ENCODE measurements around the gene RPL35A.
"Not testable (repeated sequence)": the region's sequence is repeated elsewhere in the genome, so short reads cannot be mapped to it uniquely, and the experiment has no call there.

The RPL35A gene

DNA sequence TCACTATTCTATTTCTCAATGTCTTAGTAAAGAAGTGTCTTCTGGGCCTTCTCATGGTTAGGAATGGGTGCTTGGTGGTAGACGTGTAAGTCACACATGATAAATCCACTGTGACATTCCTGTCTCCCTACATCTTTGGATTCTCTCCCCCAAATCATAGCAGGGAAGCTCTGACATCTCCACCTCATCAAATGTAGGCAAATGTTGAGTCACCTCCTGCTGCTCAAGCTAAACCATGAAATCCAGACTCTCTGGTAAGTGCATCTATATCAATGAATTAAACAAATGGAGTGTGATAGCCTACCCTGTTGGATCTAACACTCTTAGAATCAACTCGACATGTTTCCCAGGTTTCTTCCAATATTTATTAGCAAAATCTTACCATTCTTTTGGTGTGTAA, 42.8 kb upstream of the RPL35A start:
- Histone ChIP-seq H3K27ac (no peak overlapping the region), H3K4me2 (ENCODE audit: low read length) (no peak overlapping the region), H3K36me3 (ENCODE audit: control insufficient read depth, insufficient read depth, low read length) (no peaks in the 10 kb centered on the region), H3K9me3 (ENCODE audit: control insufficient read depth, low read length) (no peaks in the 10 kb centered on the region), H3K4me3 (ENCODE audit: low read depth, low read length) (no peak overlapping the region), H2AFZ (no peak overlapping the region), H3K79me2 (no peaks in the 10 kb centered on the region), H3K9ac (no peak overlapping the region), H3K27me3 (ENCODE audit: control insufficient read depth, insufficient read depth, low read length) (no peaks in the 10 kb centered on the region), H3K4me1 (peaks cover 3% of the 10 kb centered on the region)
- TF ChIP-seq, protein P1, sequence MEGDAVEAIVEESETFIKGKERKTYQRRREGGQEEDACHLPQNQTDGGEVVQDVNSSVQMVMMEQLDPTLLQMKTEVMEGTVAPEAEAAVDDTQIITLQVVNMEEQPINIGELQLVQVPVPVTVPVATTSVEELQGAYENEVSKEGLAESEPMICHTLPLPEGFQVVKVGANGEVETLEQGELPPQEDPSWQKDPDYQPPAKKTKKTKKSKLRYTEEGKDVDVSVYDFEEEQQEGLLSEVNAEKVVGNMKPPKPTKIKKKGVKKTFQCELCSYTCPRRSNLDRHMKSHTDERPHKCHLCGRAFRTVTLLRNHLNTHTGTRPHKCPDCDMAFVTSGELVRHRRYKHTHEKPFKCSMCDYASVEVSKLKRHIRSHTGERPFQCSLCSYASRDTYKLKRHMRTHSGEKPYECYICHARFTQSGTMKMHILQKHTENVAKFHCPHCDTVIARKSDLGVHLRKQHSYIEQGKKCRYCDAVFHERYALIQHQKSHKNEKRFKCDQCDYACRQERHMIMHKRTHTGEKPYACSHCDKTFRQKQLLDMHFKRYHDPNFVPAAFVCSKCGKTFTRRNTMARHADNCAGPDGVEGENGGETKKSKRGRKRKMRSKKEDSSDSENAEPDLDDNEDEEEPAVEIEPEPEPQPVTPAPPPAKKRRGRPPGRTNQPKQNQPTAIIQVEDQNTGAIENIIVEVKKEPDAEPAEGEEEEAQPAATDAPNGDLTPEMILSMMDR (IDR thresholded peaks at IDR 0.05) = no peak

DNA sequence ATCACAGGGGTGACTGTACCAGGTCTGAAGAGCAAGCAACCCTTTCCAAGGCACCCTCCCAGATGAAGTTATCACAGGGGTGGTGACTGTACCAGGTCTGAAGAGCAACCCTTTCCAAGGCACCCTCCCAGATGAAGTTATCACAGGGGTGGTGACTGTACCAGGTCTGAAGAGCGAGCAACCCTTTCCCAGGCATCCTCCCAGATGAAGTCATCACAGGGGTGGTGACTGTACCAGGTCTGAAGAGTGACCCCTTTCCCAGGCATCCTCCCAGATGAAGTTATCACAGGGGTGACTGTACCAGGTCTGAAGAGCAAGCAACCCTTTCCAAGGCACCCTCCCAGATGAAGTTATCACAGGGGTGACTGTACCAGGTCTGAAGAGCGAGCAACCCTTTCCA, 41.4 kb upstream of the RPL35A start:
- not testable (repeated sequence) for H2AFZ ChIP-seq; H3K79me2 ChIP-seq; H3K27ac ChIP-seq; H3K36me3 ChIP-seq (ENCODE audit: control insufficient read depth, insufficient read depth, low read length); H3K27me3 ChIP-seq (ENCODE audit: control insufficient read depth, insufficient read depth, low read length); H3K4me2 ChIP-seq (ENCODE audit: low read length); H3K4me1 ChIP-seq; H3K4me3 ChIP-seq (ENCODE audit: low read depth, low read length); H3K9ac ChIP-seq; H3K9me3 ChIP-seq (ENCODE audit: control insufficient read depth, low read length)

DNA sequence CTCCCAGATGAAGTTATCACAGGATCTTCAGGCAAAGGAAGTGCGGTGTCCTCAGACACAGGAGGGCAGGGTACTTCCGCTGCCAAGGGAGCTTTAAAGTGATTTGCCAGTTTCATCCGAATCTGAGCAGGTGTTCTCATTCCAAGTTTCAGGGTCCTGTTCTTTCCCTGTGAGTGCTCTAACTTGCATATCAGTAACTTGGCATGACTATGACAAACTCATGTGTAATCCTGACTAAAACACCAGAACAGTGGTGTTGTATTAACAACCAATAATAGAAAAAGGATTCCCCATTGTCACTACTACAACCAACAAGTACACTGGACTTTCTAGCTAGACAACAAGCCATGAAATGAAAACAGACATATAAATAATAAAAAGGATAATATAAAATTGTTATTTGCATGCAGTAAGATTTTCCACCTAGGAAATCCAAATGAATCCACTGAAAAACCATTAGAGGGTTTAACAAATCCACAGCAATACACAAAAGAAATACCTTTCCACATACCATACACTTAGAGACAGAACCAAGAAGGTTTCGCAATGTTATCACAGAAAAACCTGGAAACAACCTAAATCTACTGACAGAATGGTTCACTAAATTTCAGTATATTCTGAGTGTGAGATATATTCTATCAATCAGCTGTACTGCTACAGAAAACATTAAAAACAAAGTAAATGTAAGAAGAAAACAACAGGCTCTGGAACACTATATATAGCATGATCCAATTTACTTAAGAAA, 40.9 kb upstream of the RPL35A start:
- Histone ChIP-seq H3K79me2 (no peaks in the 10 kb centered on the region), H3K9me3 (ENCODE audit: control insufficient read depth, low read length) (no peaks in the 10 kb centered on the region), H3K36me3 (ENCODE audit: control insufficient read depth, insufficient read depth, low read length) (no peaks in the 10 kb centered on the region), H2AFZ (no peak overlapping the region), H3K4me2 (ENCODE audit: low read length) (no peak overlapping the region), H3K4me3 (ENCODE audit: low read depth, low read length) (no peak overlapping the region), H3K4me1 (peaks cover 3% of the 10 kb centered on the region), H3K9ac (no peak overlapping the region), H3K27me3 (ENCODE audit: control insufficient read depth, insufficient read depth, low read length) (no peaks in the 10 kb centered on the region), H3K27ac (no peak overlapping the region)
- TF ChIP-seq, protein P1 (IDR thresholded peaks at IDR 0.05) = no peak

DNA sequence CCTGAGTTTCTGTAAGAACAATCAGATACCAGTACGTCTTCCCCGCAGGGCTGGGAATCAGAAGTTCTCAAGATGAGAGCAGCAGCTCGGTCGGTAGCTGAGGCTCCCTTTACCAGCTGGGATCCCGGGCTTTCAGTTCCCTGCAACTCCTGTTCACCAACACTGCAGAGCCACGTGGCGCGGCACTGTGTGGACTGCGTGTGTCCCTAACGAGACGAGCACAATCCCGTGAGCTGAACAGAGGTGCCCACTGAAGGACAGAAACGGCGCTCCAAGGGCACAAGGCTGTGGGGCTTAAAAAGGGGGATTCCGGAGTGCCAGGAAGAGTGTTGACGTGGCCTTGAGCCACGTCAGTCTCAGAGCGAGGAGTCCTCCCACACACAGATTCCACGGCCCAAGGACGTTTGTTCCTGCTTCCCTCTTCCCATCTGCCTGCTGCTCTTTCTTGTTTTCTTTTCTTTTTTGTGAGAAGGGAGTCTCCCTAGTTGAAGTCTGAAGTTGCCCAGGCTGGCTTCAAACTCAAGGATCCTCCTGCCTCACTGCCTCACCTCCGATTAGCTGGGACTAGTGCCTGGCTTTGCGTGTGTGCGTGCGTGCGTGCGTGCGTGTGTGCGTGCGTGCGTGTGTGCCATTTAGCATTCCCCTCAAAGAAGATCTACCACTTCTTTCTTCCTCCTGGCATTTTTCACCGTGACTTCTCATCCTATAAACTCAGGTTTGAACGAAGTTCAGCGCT, 37.1 kb upstream of the RPL35A start:
- Histone ChIP-seq H2AFZ (no peak overlapping the region), H3K79me2 (no peaks in the 10 kb centered on the region), H3K27ac (no peak overlapping the region), H3K27me3 (ENCODE audit: control insufficient read depth, insufficient read depth, low read length) (no peaks in the 10 kb centered on the region), H3K9ac (no peak overlapping the region), H3K4me1 (no peaks in the 10 kb centered on the region), H3K4me3 (ENCODE audit: low read depth, low read length) (no peak overlapping the region), H3K4me2 (ENCODE audit: low read length) (no peak overlapping the region), H3K36me3 (ENCODE audit: control insufficient read depth, insufficient read depth, low read length) (no peaks in the 10 kb centered on the region), H3K9me3 (ENCODE audit: control insufficient read depth, low read length) (no peaks in the 10 kb centered on the region)
- TF ChIP-seq, protein P1 (IDR thresholded peaks at IDR 0.05) = no peak

DNA sequence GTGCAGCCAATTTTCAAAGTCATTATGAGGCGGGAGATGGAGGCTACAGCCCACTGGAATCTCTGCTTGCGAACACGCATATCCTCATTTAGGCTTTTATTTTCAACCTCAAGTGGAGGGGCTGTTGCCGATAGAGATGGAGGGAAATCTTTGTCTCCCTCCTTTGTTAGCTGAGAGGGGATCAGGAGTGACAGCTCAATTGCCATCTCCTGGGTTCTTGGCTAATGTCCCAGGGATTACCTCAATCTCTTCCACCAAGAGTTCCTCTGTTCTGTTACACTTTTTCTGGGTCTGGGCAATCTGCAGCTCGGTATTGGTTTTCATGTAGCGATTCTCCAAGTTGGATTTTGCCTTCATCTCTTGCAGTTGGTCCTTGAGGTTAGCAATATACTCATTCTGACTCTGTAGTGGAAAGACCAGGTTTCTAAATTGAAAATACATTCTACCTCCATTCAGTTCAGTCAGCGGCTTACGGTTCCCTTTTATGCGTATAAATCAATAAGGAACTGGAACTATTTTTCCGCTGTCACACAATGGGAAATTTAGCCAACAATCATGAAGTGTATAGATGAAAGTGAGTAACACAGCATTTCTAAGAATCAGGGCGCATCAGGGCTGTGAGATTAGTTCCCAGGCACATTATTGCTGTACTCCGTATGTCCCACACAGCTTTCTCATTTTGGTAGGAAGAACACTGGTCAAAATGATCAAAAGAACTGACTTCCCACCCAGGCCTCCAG, 36.2 kb upstream of the RPL35A start:
- H3K79me2 ChIP-seq = no peaks in the 10 kb centered on the region
- H3K4me1 ChIP-seq = no peaks in the 10 kb centered on the region
- no peak overlapping the region for H3K4me3 ChIP-seq (ENCODE audit: low read depth, low read length)
- H3K36me3 ChIP-seq (ENCODE audit: control insufficient read depth, insufficient read depth, low read length) = no peaks in the 10 kb centered on the region
- H3K27me3 ChIP-seq (ENCODE audit: control insufficient read depth, insufficient read depth, low read length) = no peaks in the 10 kb centered on the region
- H3K9ac ChIP-seq = no peak overlapping the region
- TF ChIP-seq, protein P1 (IDR thresholded peaks at IDR 0.05) = no peak
- no peaks in the 10 kb centered on the region for H3K9me3 ChIP-seq (ENCODE audit: control insufficient read depth, low read length)
- H3K27ac ChIP-seq = no peak overlapping the region
- H2AFZ ChIP-seq = no peak overlapping the region
- H3K4me2 ChIP-seq (ENCODE audit: low read length) = no peak overlapping the region

DNA sequence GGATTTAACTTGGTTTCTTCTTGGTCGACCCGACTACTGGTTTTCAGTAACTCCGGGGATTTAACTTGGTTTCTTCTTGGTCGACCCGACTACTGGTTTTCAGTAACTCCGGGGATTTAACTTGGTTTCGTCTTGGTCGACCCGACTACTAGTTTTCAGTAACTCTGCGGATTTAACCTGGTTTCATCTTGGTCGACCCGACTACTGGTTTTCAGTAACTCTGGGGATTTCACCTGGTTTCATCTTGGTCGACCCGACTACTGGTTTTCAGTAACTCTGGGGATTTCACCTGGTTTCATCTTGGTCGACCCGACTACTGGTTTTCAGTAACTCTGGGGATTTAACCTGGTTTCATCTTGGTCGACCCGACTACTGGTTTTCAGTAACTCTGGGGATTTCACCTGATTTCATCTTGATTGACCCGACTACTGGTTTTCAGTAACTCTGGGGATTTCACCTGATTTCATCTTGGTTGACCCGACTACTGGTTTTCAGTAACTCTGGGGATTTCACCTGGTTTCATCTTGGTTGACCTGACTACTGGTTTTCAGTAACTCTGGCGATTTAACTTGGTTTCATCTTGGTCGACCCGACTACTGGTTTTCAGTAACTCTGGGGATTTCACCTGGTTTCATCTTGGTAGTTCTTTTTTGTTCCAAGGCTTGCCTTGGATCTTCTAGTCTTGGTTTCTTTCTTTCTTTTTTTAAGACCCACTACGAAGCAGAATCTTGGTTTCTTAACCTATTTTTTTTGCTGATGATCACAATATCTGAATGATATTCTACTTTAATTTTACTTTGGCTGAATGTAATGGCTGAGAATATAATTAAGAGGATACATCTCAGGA, 28.3 kb upstream of the RPL35A start:
- H3K9me3 ChIP-seq (ENCODE audit: control insufficient read depth, low read length); H3K9ac ChIP-seq; H3K4me2 ChIP-seq (ENCODE audit: low read length); H3K79me2 ChIP-seq; H3K36me3 ChIP-seq (ENCODE audit: control insufficient read depth, insufficient read depth, low read length); H3K4me3 ChIP-seq (ENCODE audit: low read depth, low read length); H3K4me1 ChIP-seq; H3K27me3 ChIP-seq (ENCODE audit: control insufficient read depth, insufficient read depth, low read length); H2AFZ ChIP-seq; H3K27ac ChIP-seq: not testable (repeated sequence)
